ENCODE results near the gene PLA2G4A.

The PLA2G4A gene

GRCh38 chr1:186923486-186923885 is 94.7 kb downstream of the PLA2G4A start:
- DNase-seq, result no peak

GRCh38 chr1:186925881-186926669 is 97.3 kb downstream of the PLA2G4A start:
- no peak for DNase-seq

GRCh38 chr1:186927884-186928283 is 99.1 kb downstream of the PLA2G4A start:
- DNase-seq, result no peak

- DNase-seq, result no peak
These were observed 101.5 kb downstream of the PLA2G4A start for GRCh38 chr1:186930238-186930637.

- no peak for DNase-seq
These were observed 108.4 kb downstream of the PLA2G4A start for GRCh38 chr1:186937016-186937670.

- no peak for DNase-seq
These were observed 115.3 kb downstream of the PLA2G4A start for GRCh38 chr1:186943891-186944686.

- no peak for DNase-seq
These were observed 116.4 kb downstream of the PLA2G4A start for GRCh38 chr1:186945146-186945545.

- DNase-seq, result no peak
These were observed 119.8 kb downstream of the PLA2G4A start for GRCh38 chr1:186948535-186948934.

- DNase-seq, result no peak
These were observed 120.4 kb downstream of the PLA2G4A start for GRCh38 chr1:186949173-186949572.

- no peak for DNase-seq
These were observed 121.8 kb downstream of the PLA2G4A start for GRCh38 chr1:186950547-186950946.

GRCh38 chr1:186953876-186954275 is 125.1 kb downstream of the PLA2G4A start:
- no peak for DNase-seq

- DNase-seq, result no peak
These were observed 128.6 kb downstream of the PLA2G4A start for GRCh38 chr1:186957314-186957713.

- DNase-seq, result no peak
These were observed 129.8 kb downstream of the PLA2G4A start for GRCh38 chr1:186958520-186958919.

GRCh38 chr1:186960861-186961260 is 132.1 kb downstream of the PLA2G4A start:
- no peak for DNase-seq

GRCh38 chr1:186965847-186966246 is 137.1 kb downstream of the PLA2G4A start:
- DNase-seq, result no peak

GRCh38 chr1:186966456-186966855 is 137.7 kb downstream of the PLA2G4A start:
- no peak for DNase-seq

GRCh38 chr1:186967656-186968394 is 139.1 kb downstream of the PLA2G4A start:
- DNase-seq, result no peak

GRCh38 chr1:186974774-186975181 is 146.0 kb downstream of the PLA2G4A start:
- no peak for DNase-seq

- DNase-seq, result no peak
These were observed 146.5 kb downstream of the PLA2G4A start for GRCh38 chr1:186975220-186975619.

GRCh38 chr1:186976700-186977099 is 148.0 kb downstream of the PLA2G4A start:
- no peak for DNase-seq

GRCh38 chr1:186977266-186977957 is 148.7 kb downstream of the PLA2G4A start:
- DNase-seq, result no peak
